ENCODE measurements around the gene NUCKS1.

GRCh38 chr1:205699416-205699815 lies 50.6 kb downstream of the NUCKS1 start:
- TF ChIP-seq GLIS3 (CRISPR knock-in tag; IDR thresholded peaks at IDR 0.05) (no peak), ZFP30 (CRISPR knock-in tag; IDR thresholded peaks at IDR 0.05) (no peak), ZNF8 (CRISPR knock-in tag; IDR thresholded peaks at IDR 0.05) (no peak), BACH2 (CRISPR knock-in tag; IDR thresholded peaks at IDR 0.05; ENCODE audit: borderline replicate concordance) (no peak), PATZ1 (CRISPR knock-in tag; IDR thresholded peaks at IDR 0.05; ENCODE audit: borderline replicate concordance) (no peak), ZNF70 (CRISPR knock-in tag; IDR thresholded peaks at IDR 0.05) (no peak), ZC3H10 (CRISPR knock-in tag; IDR thresholded peaks at IDR 0.05) (no peak), ARNTL (CRISPR knock-in tag; IDR thresholded peaks at IDR 0.05; ENCODE audit: borderline replicate concordance, low read depth) (no peak), RARB (CRISPR knock-in tag; IDR thresholded peaks at IDR 0.05) (no peak)
